Activated CD4-positive, alpha-beta memory T cell treated with anti-CD3 and anti-CD28 coated beads for 36 hours (primary cell): ENCODE measurements around the gene ARHGEF4. TPM values are rescaled to one million over a fixed set of nuclear protein-coding genes. Genes with fewer than 3 reads are reported as not detected.

Experiments
- total RNA-seq, 2 experiments: library from RNA; stranded (reverse); gene quantifications; one replicate each; pipeline ENCODE4 v1.2.3, GENCODE V29; 2021

Gene ARHGEF4
- total RNA-seq, 2 experiments from 2014 or later, result 0.52 to 0.58 TPM

Other genes with a start within 250 kb of the ARHGEF4 start
- gene CFC1, start 237.3 kb upstream of the ARHGEF4 start, total RNA-seq, result not detected
- not detected for gene POTEJ, start 225.5 kb upstream of the ARHGEF4 start, total RNA-seq
- gene GPR148, start 107.8 kb upstream of the ARHGEF4 start, total RNA-seq, result not detected
- gene AMER3, start 81.4 kb upstream of the ARHGEF4 start, total RNA-seq, result not detected